Measurements from ENCODE around the gene XRCC3.

DNA sequence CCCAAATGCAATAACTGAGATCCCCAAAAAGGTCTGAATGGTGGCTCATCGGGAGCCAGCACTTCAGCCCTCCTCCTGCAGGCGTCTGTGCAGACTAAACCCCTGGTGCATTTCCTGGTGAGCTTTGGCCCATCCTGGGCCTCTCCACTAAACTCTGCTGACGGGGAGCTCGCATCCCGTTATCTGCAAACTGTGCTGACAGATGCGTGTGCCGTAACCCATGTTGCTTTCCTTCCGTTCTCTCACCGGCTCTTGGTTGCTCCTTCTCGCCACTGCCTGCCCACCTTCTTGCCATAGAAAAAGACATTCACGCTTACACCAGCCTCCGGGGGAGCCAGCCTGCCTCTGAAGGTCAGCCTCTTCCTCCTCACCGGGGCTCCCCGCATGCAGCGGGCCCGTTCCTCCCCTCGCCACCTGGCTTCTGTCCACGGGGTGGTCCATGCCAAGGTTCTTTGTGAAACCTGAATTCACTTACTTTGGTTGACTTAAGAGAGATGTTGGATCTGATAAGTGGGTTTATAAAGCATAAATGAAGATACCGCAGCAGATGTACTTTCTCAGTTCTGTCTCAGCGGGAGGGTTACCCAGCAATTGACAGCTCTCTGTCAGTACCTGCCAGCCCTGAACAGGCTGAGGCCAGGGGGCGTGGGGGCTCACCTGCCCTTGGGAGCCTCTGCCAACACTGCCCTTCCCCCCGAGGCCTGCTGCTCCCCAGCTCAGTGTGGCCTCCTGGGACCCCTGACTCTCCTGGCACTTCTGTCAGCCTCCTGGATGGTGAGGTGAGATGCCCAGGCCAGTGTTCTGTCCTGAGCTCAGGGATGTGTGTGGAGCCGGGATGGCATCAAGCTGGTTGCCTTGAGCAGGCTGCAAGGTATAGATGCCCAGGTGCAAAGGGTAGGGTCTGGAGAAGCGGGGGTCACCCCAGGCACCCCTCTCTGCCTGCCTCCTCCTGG, 14.5 kb upstream of the XRCC3 start:
- no peak for TF ChIP-seq EZH2 (IDR thresholded peaks at IDR 0.05; ENCODE audit: low read depth, low read length, severe bottlenecking)
- TF ChIP-seq, protein P1, sequence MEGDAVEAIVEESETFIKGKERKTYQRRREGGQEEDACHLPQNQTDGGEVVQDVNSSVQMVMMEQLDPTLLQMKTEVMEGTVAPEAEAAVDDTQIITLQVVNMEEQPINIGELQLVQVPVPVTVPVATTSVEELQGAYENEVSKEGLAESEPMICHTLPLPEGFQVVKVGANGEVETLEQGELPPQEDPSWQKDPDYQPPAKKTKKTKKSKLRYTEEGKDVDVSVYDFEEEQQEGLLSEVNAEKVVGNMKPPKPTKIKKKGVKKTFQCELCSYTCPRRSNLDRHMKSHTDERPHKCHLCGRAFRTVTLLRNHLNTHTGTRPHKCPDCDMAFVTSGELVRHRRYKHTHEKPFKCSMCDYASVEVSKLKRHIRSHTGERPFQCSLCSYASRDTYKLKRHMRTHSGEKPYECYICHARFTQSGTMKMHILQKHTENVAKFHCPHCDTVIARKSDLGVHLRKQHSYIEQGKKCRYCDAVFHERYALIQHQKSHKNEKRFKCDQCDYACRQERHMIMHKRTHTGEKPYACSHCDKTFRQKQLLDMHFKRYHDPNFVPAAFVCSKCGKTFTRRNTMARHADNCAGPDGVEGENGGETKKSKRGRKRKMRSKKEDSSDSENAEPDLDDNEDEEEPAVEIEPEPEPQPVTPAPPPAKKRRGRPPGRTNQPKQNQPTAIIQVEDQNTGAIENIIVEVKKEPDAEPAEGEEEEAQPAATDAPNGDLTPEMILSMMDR (IDR thresholded peaks at IDR 0.05; ENCODE audit: control extremely low read depth in 1 of 3, insufficient read depth in 1 of 3, low read depth in 1 of 3, low read length in 3 of 3), result no peak
- no peak for TF ChIP-seq TEAD4 (IDR thresholded peaks at IDR 0.05; ENCODE audit: low read depth, low read length)
- TF ChIP-seq KDM1A (IDR thresholded peaks at IDR 0.05; ENCODE audit: borderline replicate concordance, low read length), result no peak
- no peak for TF ChIP-seq BCL11A (IDR thresholded peaks at IDR 0.05; ENCODE audit: low read depth in 2 of 2, low read length in 2 of 2)
- no peak for TF ChIP-seq NRF1 (IDR thresholded peaks at IDR 0.05; ENCODE audit: low read depth, low read length)
- no peak for TF ChIP-seq POLR2A (IDR thresholded peaks at IDR 0.05; ENCODE audit: control extremely low read depth in 1 of 2, low read depth in 2 of 2, low read length in 2 of 2)
- no peak for TF ChIP-seq TAF1 (IDR thresholded peaks at IDR 0.05; ENCODE audit: low read depth, low read length)
- TF ChIP-seq CBX8 (IDR thresholded peaks at IDR 0.05; ENCODE audit: borderline replicate concordance, low read depth, low read length), result no peak
- no peak for TF ChIP-seq RAD21 (IDR thresholded peaks at IDR 0.05 in 1 of 2, conservative IDR thresholded peaks at IDR 0.05 in 1 of 2; ENCODE audit: low read depth in 2 of 2, low read length in 2 of 2)
- TF ChIP-seq BRCA1 (IDR thresholded peaks at IDR 0.05; ENCODE audit: low read depth, low read length), result no peak
- no peak for TF ChIP-seq MAFK (IDR thresholded peaks at IDR 0.05; ENCODE audit: low read depth, low read length)
- no peak for TF ChIP-seq CBX5 (IDR thresholded peaks at IDR 0.05; ENCODE audit: low read depth, low read length)

All from H1 (cell line).